SU-DHL-6 (cell line): ENCODE results near the gene CD9.
"Not testable (repeated sequence)": the region's sequence is repeated elsewhere in the genome, so short reads cannot be mapped to it uniquely, and the experiment has no call there.

Source experiments
- H2AFZ ChIP-seq: fragments of 200-600 bp; sonication (generic); 2 replicates; pipeline ENCODE4 v1.6.1; 2014; ENCODE audit warnings: low read depth, mild to moderate bottlenecking, moderate library complexity, mixed read lengths, antibody characterized with exemption, low read length; ENCODE audit not compliant: severe bottlenecking
- H3F3A ChIP-seq: fragments of 200-600 bp; shearing (Covaris generic); 2 replicates; pipeline ENCODE4 v1.6.0; 2016; ENCODE audit warnings: antibody characterized with exemption, mild to moderate bottlenecking; ENCODE audit not compliant: insufficient read depth
- H3K27ac ChIP-seq: fragments of 200-600 bp; sonication (generic); 2 replicates; pipeline ENCODE4 v1.5.1; 2016; ENCODE audit warnings: low read depth, mild to moderate bottlenecking, low read length, moderate library complexity, mixed read lengths
- H3K27me3 ChIP-seq: fragments of 200-600 bp; sonication (generic), shearing (Covaris generic); 2 replicates; pipeline ENCODE4 v1.6.0; 2014; ENCODE audit warnings: mild to moderate bottlenecking, low read length
- H3K36me3 ChIP-seq: fragments of 200-600 bp; sonication (generic); 2 replicates; pipeline ENCODE4 v1.6.1; 2014; ENCODE audit warnings: mild to moderate bottlenecking, low read length, mixed read lengths
- H3K4me2 ChIP-seq: fragments of 300-600, 200-600 bp; shearing (Covaris generic), sonication (generic); 2 replicates; pipeline ENCODE4 v1.6.0; 2014; ENCODE audit warnings: low read length, low read depth, mild to moderate bottlenecking; ENCODE audit not compliant: poor library complexity, severe bottlenecking
- H3K4me3 ChIP-seq: fragments of 200-600 bp; sonication (generic); 2 replicates; pipeline ENCODE4 v1.5.1; 2014; ENCODE audit warnings: antibody characterized with exemption, low read length, mild to moderate bottlenecking, mixed read lengths; ENCODE audit not compliant: insufficient read depth, poor library complexity, severe bottlenecking
- H3K79me2 ChIP-seq: fragments of 200-600 bp; sonication (generic); 2 replicates; pipeline ENCODE4 v1.6.1; 2014; ENCODE audit warnings: mild to moderate bottlenecking, low read length, moderate library complexity; ENCODE audit not compliant: insufficient read depth
- H3K9ac ChIP-seq: fragments of 200-600 bp; sonication (generic); 2 replicates; pipeline ENCODE4 v1.7.0; 2014; ENCODE audit warnings: mild to moderate bottlenecking, low read length
- H3K9me2 ChIP-seq: fragments of 200-600 bp; sonication (generic); replicated peaks from 2 replicates; pipeline ENCODE4 v1.6.1; 2014; ENCODE audit warnings: low read length; ENCODE audit not compliant: insufficient read depth
- H3K9me3 ChIP-seq: fragments of 200-600 bp; sonication (generic); 2 replicates; pipeline ENCODE4 v1.6.1; 2014; ENCODE audit warnings: low read length, mixed read lengths; ENCODE audit not compliant: insufficient read depth
- H4K20me1 ChIP-seq: fragments of 200-600 bp; sonication (generic); 2 replicates; pipeline ENCODE4 v1.6.1; 2014; ENCODE audit warnings: low read depth, mild to moderate bottlenecking, antibody characterized with exemption, low read length, moderate library complexity, mixed read lengths
- EZH2phosphoT487 ChIP-seq: fragments of 200-600 bp; sonication (generic), shearing (Covaris generic); conservative IDR thresholded peaks from 2 replicates; pipeline ENCODE4 v1.6.1; 2018; ENCODE audit warnings: mild to moderate bottlenecking, antibody characterized with exemption, low read length, moderate library complexity, mixed read lengths
- TF ChIP-seq, protein P1 (sequence below): fragments of 200-600 bp; sonication (generic); IDR thresholded peaks from one replicate; pipeline ENCODE4 v1.5.1; 2017; ENCODE audit warnings: antibody characterized with exemption, mild to moderate bottlenecking, low read length, moderate library complexity; ENCODE audit not compliant: insufficient read depth, poor library complexity, severe bottlenecking

Gene CD9

DNA sequence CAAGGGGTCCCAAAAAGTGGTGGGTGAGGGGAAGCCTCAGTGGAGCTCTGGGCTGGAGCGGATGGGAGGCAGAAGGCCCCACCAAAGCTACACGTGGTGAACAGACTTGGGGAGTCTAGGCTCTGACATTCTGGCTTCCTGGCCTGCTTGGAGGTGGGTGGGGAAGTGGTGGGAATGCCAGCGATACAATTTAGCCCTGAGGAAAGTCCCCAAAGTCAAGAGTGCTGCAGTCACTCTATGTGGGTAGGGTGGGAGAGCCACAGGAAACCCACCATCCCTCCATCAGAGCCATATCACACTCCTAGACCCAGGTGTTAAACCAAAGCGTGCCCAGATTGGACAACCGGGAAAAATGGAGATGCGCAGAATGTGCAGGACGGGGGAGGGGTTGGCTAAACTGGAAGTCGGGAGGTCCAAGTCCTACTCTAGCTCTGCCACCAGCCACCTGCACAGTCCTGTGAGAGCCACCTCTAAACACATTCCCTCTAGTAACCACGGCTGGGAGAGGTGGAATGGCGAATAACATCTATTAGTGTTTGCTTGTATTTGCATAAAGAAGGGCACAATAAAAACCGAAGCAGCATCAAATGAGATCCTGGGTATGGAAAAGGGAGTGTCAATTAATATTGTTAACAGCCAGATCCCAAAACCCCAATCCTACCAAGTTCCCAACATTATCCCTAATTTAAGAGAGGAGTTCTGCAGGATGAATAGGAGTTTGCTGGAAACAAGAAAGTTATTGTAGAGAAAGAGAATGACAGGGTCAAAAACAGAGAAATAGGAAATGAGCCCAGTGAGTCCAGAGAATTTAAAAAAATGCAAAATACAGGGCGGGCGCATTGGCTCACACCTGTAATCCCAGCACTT, 14.0 kb upstream of the CD9 start:
- Histone ChIP-seq H3K27me3 (no peaks in the 10 kb centered on the region), H3K4me3 (no peak overlapping the region), H3K9me2 (no peaks in the 10 kb centered on the region), H2AFZ (no peak overlapping the region), H3F3A (no peaks in the 10 kb centered on the region), H3K79me2 (no peaks in the 10 kb centered on the region), H4K20me1 (no peaks in the 10 kb centered on the region), H3K36me3 (no peaks in the 10 kb centered on the region), H3K27ac (no peak overlapping the region), H3K4me2 (no peak overlapping the region), H3K9me3 (no peaks in the 10 kb centered on the region), H3K9ac (no peak overlapping the region)
- TF ChIP-seq EZH2phosphoT487 = no peak
- TF ChIP-seq, protein P1, sequence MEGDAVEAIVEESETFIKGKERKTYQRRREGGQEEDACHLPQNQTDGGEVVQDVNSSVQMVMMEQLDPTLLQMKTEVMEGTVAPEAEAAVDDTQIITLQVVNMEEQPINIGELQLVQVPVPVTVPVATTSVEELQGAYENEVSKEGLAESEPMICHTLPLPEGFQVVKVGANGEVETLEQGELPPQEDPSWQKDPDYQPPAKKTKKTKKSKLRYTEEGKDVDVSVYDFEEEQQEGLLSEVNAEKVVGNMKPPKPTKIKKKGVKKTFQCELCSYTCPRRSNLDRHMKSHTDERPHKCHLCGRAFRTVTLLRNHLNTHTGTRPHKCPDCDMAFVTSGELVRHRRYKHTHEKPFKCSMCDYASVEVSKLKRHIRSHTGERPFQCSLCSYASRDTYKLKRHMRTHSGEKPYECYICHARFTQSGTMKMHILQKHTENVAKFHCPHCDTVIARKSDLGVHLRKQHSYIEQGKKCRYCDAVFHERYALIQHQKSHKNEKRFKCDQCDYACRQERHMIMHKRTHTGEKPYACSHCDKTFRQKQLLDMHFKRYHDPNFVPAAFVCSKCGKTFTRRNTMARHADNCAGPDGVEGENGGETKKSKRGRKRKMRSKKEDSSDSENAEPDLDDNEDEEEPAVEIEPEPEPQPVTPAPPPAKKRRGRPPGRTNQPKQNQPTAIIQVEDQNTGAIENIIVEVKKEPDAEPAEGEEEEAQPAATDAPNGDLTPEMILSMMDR = no peak

DNA sequence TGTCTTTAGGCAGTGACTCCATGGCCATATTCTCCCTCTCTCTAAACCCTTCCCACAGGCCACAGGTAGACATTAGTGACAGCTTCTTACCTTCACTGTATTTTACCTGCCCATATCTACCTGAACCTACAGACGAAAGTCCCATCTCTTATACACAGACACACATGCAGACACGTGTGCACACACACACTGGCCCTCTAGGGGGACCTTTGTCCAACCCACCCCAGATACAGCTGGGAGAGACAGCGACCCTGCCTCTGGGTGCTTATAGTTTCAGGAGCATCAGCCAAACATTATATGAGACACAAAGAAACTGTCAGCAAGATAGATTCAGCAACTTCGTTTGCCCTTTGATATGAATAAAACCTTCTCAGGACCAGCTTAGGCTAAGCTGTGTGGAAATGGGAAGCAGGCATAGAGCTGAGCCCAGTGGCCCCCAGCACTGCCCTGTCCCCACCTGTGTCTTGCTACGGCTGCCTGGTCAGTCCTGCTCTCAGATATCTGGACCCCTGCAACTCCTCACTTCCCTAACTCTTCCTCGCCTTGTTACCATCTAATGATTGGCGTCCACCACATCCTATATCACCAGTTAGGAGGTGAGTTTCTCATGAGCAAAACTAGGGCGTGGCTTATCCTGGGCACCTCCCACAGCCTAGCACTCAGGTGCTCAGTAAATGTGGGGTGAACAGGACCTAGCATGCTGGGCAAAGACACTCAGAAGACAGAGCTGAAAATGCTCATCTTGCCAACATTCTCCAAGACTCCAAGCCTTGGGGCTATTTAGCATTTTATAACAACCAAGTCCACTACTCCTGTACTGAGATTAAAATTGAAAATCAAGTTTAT, 12.0 kb upstream of the CD9 start:
- Histone ChIP-seq H2AFZ (no peak overlapping the region), H4K20me1 (no peaks in the 10 kb centered on the region), H3F3A (no peaks in the 10 kb centered on the region), H3K27ac (no peak overlapping the region), H3K27me3 (no peaks in the 10 kb centered on the region), H3K9ac (no peak overlapping the region), H3K79me2 (no peaks in the 10 kb centered on the region), H3K9me3 (no peaks in the 10 kb centered on the region), H3K4me3 (no peak overlapping the region), H3K9me2 (no peaks in the 10 kb centered on the region), H3K4me2 (no peak overlapping the region), H3K36me3 (no peaks in the 10 kb centered on the region)
- TF ChIP-seq, protein P1 = no peak
- no peak for TF ChIP-seq EZH2phosphoT487

DNA sequence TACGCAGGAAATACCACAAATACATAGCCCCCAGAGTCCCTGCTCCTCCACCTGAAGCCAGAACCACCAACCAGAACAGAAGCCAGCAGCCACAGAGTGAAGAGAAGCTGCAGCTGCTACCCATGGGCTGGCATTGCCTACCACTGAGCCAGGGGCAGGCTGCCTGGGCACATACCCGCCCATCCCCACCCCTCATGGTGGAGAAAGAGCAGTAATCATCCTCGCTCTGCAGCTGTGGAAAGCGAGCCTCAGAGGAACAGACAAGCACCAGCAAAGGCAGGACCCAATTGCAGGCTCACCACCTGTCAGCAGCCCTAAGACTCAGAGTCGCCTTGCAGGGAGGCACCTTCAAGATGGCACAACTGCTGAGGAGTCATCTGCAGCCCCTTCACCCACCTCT, 11.2 kb upstream of the CD9 start:
- H4K20me1 ChIP-seq = no peaks in the 10 kb centered on the region

DNA sequence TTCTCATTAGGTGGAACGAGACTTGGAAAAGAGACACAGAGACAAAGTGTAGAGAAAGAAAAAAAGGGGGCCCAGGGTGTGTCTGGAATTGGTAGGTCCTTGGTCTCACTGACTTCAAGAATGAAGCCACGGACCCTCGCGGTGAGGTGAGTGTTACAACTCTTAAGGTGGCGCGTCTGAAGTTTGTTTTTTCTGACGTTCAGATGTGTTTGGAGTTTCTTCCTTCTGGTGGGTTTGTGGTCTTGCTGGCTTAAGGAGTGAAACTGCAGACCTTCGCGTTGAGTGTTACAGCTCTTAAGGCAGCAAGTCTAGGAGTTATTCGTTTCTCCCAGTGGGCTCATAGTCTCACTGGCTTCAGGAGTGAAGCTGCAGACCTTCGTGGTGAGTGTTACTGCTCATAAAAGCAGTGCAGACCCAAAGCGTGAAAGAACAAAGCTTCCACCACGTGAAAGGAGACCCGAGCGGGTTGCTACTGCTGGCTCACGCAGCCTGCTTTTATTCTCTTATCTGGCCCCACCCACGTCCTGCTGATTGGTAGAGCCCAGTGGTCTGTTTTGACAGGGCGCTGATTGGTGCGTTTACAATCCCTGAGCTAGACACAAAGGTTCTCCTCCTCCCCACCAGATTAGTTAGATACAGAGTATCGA, 10.1 kb upstream of the CD9 start:
- not testable (repeated sequence) for H3K9ac ChIP-seq, H3F3A ChIP-seq, H3K4me3 ChIP-seq, H3K9me2 ChIP-seq, H4K20me1 ChIP-seq, H2AFZ ChIP-seq, H3K79me2 ChIP-seq, H3K36me3 ChIP-seq, H3K4me2 ChIP-seq, H3K27ac ChIP-seq, H3K27me3 ChIP-seq, H3K9me3 ChIP-seq

More for the DNA sequence above, 11.2 kb upstream of the CD9 start:
- no peak for TF ChIP-seq EZH2phosphoT487
- TF ChIP-seq, protein P1 = no peak
- Histone ChIP-seq H3K36me3 (no peaks in the 10 kb centered on the region), H3K27me3 (no peaks in the 10 kb centered on the region), H3K4me2 (no peak overlapping the region), H3K27ac (no peak overlapping the region), H3K4me3 (no peak overlapping the region), H3K9ac (no peak overlapping the region), H2AFZ (no peak overlapping the region), H3F3A (no peaks in the 10 kb centered on the region), H3K9me3 (no peaks in the 10 kb centered on the region), H3K79me2 (no peaks in the 10 kb centered on the region), H3K9me2 (no peaks in the 10 kb centered on the region)

DNA sequence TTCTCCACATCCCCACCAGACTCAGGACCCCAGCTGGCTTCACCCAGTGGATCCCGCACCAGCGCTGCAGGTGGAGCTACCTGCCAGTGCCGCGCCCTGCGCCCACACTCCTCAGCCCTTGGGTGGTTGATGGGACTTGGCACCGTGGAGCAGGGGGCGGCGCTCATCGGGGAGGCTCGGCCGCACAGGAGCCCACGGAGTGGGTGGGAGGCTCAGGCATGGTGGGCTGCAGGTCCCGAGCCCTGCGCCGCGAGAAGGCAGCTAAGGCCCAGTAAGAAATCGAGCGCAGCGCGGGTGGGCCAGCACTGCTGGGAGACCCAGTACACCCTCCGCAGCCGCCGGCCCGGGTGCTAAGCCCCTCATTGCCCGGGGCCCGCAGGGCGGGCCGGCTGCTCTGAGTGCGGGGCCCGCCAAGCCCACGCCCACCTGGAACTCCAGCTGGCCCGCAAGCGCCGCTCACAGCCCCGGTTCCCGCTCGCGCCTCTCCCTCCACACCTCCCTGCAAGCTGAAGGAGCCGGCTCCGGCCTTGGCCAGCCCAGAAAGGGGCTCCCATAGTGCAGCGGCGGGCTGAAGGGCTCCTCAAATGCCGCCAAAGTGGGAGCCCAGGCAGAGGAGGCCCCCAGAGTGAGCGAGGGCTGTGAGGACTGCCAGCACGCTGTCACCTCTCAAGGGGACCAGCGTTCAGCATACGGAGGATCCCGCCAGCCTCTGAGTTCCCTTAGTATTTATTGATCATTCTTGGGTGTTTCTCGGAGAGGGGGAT, 9.3 kb upstream of the CD9 start:
- not testable (repeated sequence) for H3K4me2 ChIP-seq, H3K9me3 ChIP-seq, H3K9me2 ChIP-seq, H4K20me1 ChIP-seq, H3K4me3 ChIP-seq, H2AFZ ChIP-seq, H3K9ac ChIP-seq, H3K36me3 ChIP-seq, H3K27ac ChIP-seq, H3K27me3 ChIP-seq, H3F3A ChIP-seq, H3K79me2 ChIP-seq
